Umbilical cord (tissue), 2 donors: ENCODE data around the gene TPST2. TPM values are rescaled to one million over a fixed set of nuclear protein-coding genes. Genes with fewer than 3 reads are reported as not detected.
A peak's percentile ranks its signal among the peaks of the same experiment; 100 is the strongest.

Experiments used
- DNase-seq: peaks from one replicate; pipeline ENCODE4 v3.0.0-alpha.2; 2015; ENCODE audit warnings: low spot score
- total RNA-seq: library from RNA; depleted of rRNA; stranded (reverse); fragments of >200 nt; gene quantifications from one replicate; pipeline ENCODE4 v1.2.3, GENCODE V29; 2014; ENCODE audit warnings: low replicate concordance; ENCODE audit not compliant: insufficient read depth

The TPST2 gene
- total RNA-seq, 1 donor from 2014 or later: 9.9 TPM

- DNase-seq: no peak
These were observed 21.1 kb upstream of the TPST2 start for GRCh38 chr22:26610996-26611395.

DNA sequence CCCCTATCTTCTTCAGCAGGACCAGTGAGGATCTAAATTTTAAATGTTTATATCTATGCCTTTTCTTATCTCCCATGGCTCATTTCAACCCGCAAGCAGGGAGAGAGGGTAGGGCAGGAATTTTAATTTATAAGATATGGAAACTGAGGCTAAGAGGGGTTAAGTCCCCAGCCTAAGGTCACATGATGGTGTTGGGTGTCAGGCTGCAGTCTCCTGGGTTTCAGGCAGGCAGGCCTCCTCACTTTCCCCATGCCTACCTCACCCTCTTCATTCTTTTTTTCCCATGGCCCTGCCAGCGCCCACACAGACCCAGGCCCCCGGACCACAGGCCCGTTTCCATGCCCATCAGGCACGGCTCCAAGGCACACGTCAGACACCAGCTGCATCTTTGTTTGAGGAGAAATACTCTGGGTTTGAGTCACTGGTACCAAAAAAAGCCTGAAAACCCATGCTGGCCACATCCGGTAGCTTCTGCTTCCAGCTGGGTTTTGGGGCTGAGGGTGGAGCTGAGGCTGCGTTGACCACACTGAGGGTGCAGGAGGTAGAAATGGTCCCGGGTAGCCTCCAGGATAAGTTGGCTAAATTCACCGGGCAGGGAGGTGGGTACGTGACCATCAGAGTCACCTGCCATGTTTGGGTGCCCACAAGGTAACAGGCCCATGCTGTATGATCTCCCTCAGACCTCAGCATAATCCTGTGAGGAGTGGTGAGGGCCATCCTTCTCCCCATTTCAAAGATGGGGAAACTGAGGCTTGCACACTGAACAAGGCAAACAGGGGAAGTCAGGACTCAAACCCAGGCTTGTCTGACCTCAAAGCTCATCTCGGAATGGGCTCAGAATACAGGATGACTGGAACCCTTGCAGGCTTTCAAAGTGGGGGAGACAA lies 20.4 kb upstream of the TPST2 start:
- DNase-seq: peak; percentile 44

- DNase-seq: no peak
These were observed 19.4 kb upstream of the TPST2 start for GRCh38 chr22:26609287-26609686.

DNA sequence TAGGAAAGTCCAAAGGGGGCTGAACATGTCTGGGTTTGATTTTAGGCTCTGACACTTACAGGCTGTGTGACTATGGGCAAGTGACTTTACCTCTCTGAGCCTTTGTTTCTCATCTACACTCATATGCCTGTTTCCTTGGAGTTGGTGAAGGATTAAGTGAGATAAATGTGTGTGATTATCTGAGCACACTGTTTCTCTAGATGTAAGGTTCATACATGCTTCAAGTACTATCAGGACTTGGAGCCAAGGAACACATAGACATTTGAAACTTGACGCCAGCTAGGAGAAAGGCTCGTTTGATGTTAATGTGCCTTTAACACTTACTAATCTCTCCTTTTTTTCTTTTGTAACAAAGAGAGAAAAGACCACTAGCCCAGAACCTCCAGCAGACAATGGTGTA lies 18.2 kb upstream of the TPST2 start:
- DNase-seq: no peak

- DNase-seq: no peak
These were observed 16.7 kb upstream of the TPST2 start for GRCh38 chr22:26606611-26607010.

DNA sequence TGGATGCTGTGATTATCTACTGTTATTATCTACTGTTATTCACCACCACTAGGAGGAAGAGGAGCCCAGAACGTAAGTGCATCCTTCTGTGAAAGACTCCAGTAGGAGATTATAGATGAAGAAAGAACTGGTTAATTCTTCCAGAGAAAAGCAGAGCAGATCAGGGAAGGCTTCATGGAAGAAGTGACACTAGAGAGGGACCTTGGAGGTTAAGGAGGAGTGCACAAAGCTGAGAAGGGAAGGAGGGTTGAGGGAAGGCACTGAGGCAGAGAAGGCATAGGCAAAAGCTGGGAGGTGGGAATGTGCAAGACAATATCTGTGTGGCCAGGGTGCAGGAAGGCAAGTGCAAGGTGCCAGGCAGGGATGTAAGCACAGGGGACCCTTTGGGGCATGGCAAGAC lies 14.4 kb upstream of the TPST2 start:
- no peak for DNase-seq

DNA sequence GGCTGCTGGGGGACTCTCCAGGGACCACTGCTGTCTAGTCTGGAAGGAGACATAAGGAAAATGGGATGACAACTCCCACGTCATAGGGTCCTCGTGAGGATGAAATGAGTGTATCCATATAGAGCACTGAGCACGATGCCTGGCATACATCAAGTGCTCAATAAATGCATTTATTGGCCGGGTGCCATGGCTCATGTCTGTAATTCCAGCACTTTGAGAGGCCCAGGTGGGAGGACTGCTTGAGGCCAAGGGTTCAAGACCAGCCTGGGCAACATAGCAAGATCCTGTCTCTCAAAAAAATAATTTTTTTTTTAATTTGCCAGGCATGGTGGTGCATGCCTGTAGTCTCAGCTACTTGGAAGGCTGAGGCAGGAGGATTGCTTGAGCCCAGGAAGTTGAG lies 12.2 kb upstream of the TPST2 start:
- DNase-seq: no peak

- no peak for DNase-seq
These were observed 11.8 kb upstream of the TPST2 start for GRCh38 chr22:26601726-26602125.

- DNase-seq: no peak
These were observed 9.6 kb upstream of the TPST2 start for GRCh38 chr22:26599505-26599904.

DNA sequence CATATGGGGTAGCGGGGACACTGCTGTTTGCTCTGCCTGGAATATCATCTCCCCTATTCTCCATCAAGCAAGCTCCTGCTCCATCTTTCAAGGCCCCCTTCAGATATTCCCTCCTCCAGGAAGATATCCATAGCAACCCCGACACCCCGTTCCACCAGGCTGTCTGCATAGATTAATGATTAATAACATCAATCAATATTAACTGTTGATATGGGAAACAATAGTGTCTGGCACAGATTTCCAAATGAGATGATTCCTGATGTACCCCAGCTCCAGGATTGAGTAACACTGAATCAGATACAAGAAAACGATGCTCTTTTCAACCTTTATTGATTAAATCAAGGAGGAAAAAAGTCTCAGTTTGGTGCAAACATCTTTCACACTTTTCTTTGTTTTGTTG lies 7.5 kb upstream of the TPST2 start:
- DNase-seq: no peak

GRCh38 chr22:26597026-26597425 lies 7.1 kb upstream of the TPST2 start:
- DNase-seq: no peak

DNA sequence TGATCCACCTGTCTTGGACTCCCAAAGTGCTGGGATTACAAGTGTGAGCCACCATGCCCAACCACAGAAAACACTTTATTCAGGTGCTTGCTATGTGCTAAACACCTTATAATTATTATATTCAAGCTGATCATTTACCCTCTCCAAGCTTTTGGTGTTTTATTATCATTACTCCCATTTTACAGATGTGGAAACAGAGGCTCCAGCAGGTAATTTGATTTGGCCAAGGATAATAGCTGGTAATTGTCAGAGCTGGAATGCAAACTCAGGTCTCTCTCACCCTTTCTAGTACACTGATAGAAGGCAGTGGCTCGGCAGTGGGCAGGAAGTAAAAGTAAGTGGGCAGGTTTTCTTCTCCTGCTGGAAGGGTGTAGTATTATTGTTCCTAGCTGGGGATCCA lies 3.8 kb upstream of the TPST2 start:
- DNase-seq: no peak

- DNase-seq: no peak
These were observed 2.5 kb upstream of the TPST2 start for GRCh38 chr22:26592421-26592891.

- peak; percentile 26 for DNase-seq
These were observed 526 bp downstream of the TPST2 start for GRCh38 chr22:26589367-26589844.

DNA sequence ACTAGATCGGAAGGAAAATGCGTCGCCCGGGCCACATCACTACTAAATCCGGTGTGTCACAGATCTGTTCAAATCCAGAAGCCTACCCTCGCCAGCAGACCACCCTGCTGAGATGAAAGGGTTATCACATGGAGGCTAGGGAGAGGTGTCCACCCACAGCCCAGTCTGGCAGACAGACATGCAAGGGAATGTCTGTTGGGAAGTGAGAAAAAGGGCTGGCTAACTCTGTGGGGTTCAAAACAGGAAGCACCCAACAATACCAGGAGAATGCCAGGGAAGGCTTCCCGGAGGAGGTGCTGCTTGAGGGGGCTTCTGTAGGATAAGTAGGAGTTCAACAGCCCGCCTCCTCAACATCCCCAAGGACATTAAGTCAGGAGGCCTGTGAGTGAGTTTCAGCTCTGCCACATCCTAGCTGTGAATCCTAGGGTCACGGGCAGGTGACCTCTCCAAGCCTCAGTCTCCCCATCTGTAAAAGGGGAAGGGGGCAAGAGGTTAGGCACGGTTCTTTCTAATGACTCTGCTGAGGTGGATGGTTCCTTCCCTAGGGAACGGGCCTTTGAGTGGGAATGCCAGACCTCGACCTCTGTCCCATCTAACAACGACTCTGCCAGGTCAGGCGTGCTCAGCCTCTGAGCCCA lies 1.1 kb downstream of the TPST2 start:
- DNase-seq: no peak

DNA sequence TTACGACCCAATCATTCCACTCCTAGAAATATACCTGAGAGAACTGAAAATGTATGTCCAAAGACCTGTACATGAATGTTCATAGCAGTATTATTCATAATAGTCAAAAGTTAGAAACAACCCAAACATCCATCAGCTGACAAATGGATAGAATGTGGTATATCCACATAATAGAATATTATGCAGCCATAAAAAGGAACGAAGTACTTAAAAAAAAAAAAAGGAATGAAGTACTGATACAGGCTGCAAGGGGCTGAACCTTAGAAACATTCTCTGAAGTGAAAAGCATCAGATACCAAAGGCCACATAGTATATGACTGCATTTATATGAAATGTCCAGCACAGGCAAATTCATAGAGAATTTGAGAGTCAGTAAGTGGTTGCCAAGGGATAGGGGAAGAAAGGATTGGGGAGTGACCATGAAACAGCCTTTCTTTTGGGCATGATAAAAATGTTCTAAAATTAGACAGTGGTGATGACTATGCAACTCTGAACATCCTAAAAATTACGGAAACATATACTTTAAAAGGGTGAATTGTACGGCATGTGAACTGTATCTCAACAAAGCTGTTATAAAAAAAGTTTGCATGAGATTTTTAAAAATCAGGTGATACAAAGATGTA lies 1.8 kb downstream of the TPST2 start:
- no peak for DNase-seq

GRCh38 chr22:26586556-26587325 lies 3.2 kb downstream of the TPST2 start:
- peak; percentile 22 for DNase-seq

- DNase-seq: peak; percentile 91
These were observed 4.7 kb downstream of the TPST2 start for GRCh38 chr22:26585104-26585790.

DNA sequence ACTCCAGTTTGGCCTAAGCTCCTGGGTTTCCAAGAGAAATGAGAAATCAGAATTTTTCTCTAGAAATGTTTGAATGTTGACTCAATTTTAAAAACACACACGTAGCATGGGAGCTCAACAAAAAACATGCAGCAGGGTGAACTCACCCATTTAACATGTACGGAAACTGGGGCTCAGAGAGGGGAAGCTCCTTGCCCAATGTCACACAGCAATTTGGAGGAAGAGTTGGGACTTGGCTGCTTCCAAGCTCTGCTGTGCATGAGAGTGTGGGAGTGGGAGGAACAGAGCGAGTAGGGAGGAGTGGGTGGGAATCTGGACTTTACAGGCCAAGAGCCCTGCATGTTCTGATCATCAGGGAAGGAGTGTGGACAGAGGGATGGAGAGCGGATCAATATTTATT lies 5.9 kb downstream of the TPST2 start:
- no peak for DNase-seq

- no peak for DNase-seq
These were observed 8.2 kb downstream of the TPST2 start for GRCh38 chr22:26581633-26582168.

DNA sequence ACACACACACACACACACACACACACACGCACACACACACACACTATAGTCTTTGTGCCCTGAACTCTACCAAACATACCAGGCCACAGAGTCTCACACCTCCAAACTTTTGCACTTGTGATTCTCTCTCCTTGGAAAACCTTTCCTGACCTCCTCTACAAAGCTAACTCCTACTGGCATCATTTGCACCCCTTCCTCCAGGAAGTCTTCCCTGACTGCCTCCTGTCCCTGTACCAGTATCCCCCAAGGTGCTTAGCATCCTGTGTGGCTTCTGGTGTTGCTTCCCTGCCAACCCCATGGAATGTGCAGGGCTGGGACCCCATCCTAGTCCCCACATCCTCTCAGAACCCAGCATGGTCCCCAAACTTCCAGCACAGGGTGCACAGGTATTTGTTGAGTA lies 8.9 kb downstream of the TPST2 start:
- no peak for DNase-seq
